Activated T-helper 1 cell treated with anti-CD3 and anti-CD28 coated beads, Interleukin-12 subunit alpha, Interleukin-12 subunit beta, Interleukin-2, Interleukin-4 antibody, amounts not matched to agents 30 ng/mL and 10 ng/mL and 1 ng/mL, durations not matched to agents 14 hours and 24 hours and 36 hours (primary cell): ENCODE measurements around the gene ZBTB24. TPM values are rescaled to one million over a fixed set of nuclear protein-coding genes. Genes with fewer than 3 reads are reported as not detected.

ENCODE experiments used
- DNase-seq: peaks from one replicate; pipeline ENCODE4 v3.0.0; 2021; ENCODE audit warnings: low spot score
- H3K27ac Mint-ChIP-seq: one replicate; pipeline ENCODE4 v1.8.0; 2021; ENCODE audit warnings: mild to moderate bottlenecking, mixed read lengths
- H3K27me3 Mint-ChIP-seq: one replicate; pipeline ENCODE4 v1.8.0; 2022; ENCODE audit warnings: mild to moderate bottlenecking, moderate library complexity, mixed read lengths; ENCODE audit not compliant: insufficient read depth
- H3K36me3 Mint-ChIP-seq: one replicate; pipeline ENCODE4 v1.8.0; 2021; ENCODE audit warnings: low read depth, mixed read lengths
- H3K4me1 Mint-ChIP-seq: one replicate; pipeline ENCODE4 v1.8.0; 2021; ENCODE audit warnings: low read depth, mixed read lengths
- H3K4me3 Mint-ChIP-seq: one replicate; pipeline ENCODE4 v1.8.0; 2021; ENCODE audit warnings: mild to moderate bottlenecking, moderate library complexity, mixed read lengths
- H3K9me3 Mint-ChIP-seq: one replicate; pipeline ENCODE4 v1.8.0; 2021; ENCODE audit warnings: mixed read lengths
- intact Hi-C: fragments of 100-400 bp; cut with micrococcal nuclease; formaldehyde crosslinking; loops from one replicate; pipeline ENCODE4 v1.15.1; 2024
- total RNA-seq: library from RNA; stranded (reverse); gene quantifications from 2 replicates; pipeline ENCODE4 v1.2.3, GENCODE V29; 2022

The ZBTB24 gene
- total RNA-seq, 1 donor from 2014 or later = 19.5 TPM

GRCh38 chr6:109451376-109451775, 31.6 kb downstream of the ZBTB24 start:
- H3K36me3 Mint-ChIP-seq = peaks cover 37% of the 10 kb centered on the region
- intact Hi-C loops = loop anchor here (10.0 kb wide), 2 partner anchors 607 to 733 kb away; partner anchors contain the start of genes ARMC2 and CDC40
- H3K9me3 Mint-ChIP-seq = no peaks in the 10 kb centered on the region
- no peak overlapping the region for H3K4me3 Mint-ChIP-seq
- no peak for DNase-seq
- H3K27ac Mint-ChIP-seq = no peak overlapping the region
- H3K4me1 Mint-ChIP-seq = peaks cover 41% of the 10 kb centered on the region
- H3K27me3 Mint-ChIP-seq = no peaks in the 10 kb centered on the region

GRCh38 chr6:109450801-109451200, 32.2 kb downstream of the ZBTB24 start:
- intact Hi-C loops = loop anchor here (10.0 kb wide), 2 partner anchors 606 to 734 kb away; partner anchors contain the start of genes ARMC2 and CDC40
- Mint-ChIP-seq H3K4me3 (no peak overlapping the region), H3K4me1 (peaks cover 40% of the 10 kb centered on the region), H3K27ac (no peak overlapping the region), H3K27me3 (no peaks in the 10 kb centered on the region), H3K9me3 (no peaks in the 10 kb centered on the region), H3K36me3 (peaks cover 40% of the 10 kb centered on the region)
- no peak for DNase-seq

GRCh38 chr6:109449795-109450673, 33.0 kb downstream of the ZBTB24 start:
- H3K27me3 Mint-ChIP-seq = no peaks in the 10 kb centered on the region
- H3K4me3 Mint-ChIP-seq = peak overlapping the region; percentile 49
- H3K27ac Mint-ChIP-seq = peak overlapping the region; percentile 80

GRCh38 chr6:109449064-109449794, 33.8 kb downstream of the ZBTB24 start:
- peaks cover 47% of the 10 kb centered on the region for H3K36me3 Mint-ChIP-seq
- H3K27me3 Mint-ChIP-seq = no peaks in the 10 kb centered on the region
- peak overlapping the region; percentile 80 for H3K27ac Mint-ChIP-seq
- intact Hi-C loops = no loop called here
- H3K9me3 Mint-ChIP-seq = no peaks in the 10 kb centered on the region
- peak overlapping the region; percentile 49 for H3K4me3 Mint-ChIP-seq
- peaks cover 29% of the 10 kb centered on the region for H3K4me1 Mint-ChIP-seq
- no peak for DNase-seq

More at GRCh38 chr6:109449795-109450673, 33.0 kb downstream of the ZBTB24 start:
- intact Hi-C loops = loop anchor here (10.0 kb wide), 2 partner anchors 605 to 735 kb away; partner anchors contain the start of genes ARMC2 and CDC40
- Mint-ChIP-seq H3K36me3 (peaks cover 45% of the 10 kb centered on the region), H3K9me3 (no peaks in the 10 kb centered on the region), H3K4me1 (peaks cover 37% of the 10 kb centered on the region)
- DNase-seq = no peak

- Mint-ChIP-seq H3K4me3 (no peak overlapping the region), H3K27me3 (no peaks in the 10 kb centered on the region), H3K27ac (no peak overlapping the region), H3K36me3 (peaks cover 48% of the 10 kb centered on the region), H3K4me1 (peaks cover 24% of the 10 kb centered on the region), H3K9me3 (no peaks in the 10 kb centered on the region)
- no peak for DNase-seq
- intact Hi-C loops = no loop called here
Measured at GRCh38 chr6:109448615-109449014, 34.4 kb downstream of the ZBTB24 start.

GRCh38 chr6:109447878-109448555, 35.0 kb downstream of the ZBTB24 start:
- intact Hi-C loops = no loop called here
- Mint-ChIP-seq H3K9me3 (no peaks in the 10 kb centered on the region), H3K27me3 (no peaks in the 10 kb centered on the region), H3K27ac (no peak overlapping the region), H3K4me1 (peaks cover 28% of the 10 kb centered on the region), H3K36me3 (peaks cover 48% of the 10 kb centered on the region), H3K4me3 (no peak overlapping the region)
- DNase-seq = no peak

GRCh38 chr6:109447087-109447486, 35.9 kb downstream of the ZBTB24 start:
- H3K4me1 Mint-ChIP-seq = peaks cover 37% of the 10 kb centered on the region
- peaks cover 47% of the 10 kb centered on the region for H3K36me3 Mint-ChIP-seq
- H3K27ac Mint-ChIP-seq = no peak overlapping the region
- no peaks in the 10 kb centered on the region for H3K9me3 Mint-ChIP-seq
- intact Hi-C loops = no loop called here
- no peak for DNase-seq
- H3K4me3 Mint-ChIP-seq = no peak overlapping the region
- no peaks in the 10 kb centered on the region for H3K27me3 Mint-ChIP-seq

- H3K27ac Mint-ChIP-seq = no peak overlapping the region
- intact Hi-C loops = no loop called here
- no peak for DNase-seq
- H3K9me3 Mint-ChIP-seq = no peaks in the 10 kb centered on the region
- no peaks in the 10 kb centered on the region for H3K27me3 Mint-ChIP-seq
- H3K4me3 Mint-ChIP-seq = no peak overlapping the region
- peaks cover 43% of the 10 kb centered on the region for H3K4me1 Mint-ChIP-seq
- peaks cover 45% of the 10 kb centered on the region for H3K36me3 Mint-ChIP-seq
Measured at GRCh38 chr6:109446541-109446940, 36.5 kb downstream of the ZBTB24 start.

GRCh38 chr6:109446072-109446471, 36.9 kb downstream of the ZBTB24 start:
- Mint-ChIP-seq H3K36me3 (peaks cover 44% of the 10 kb centered on the region), H3K27ac (no peak overlapping the region), H3K27me3 (no peaks in the 10 kb centered on the region), H3K4me1 (peaks cover 47% of the 10 kb centered on the region), H3K9me3 (no peaks in the 10 kb centered on the region), H3K4me3 (no peak overlapping the region)
- intact Hi-C loops = no loop called here
- DNase-seq = no peak

- Mint-ChIP-seq H3K4me1 (peaks cover 41% of the 10 kb centered on the region), H3K9me3 (no peaks in the 10 kb centered on the region), H3K4me3 (no peak overlapping the region), H3K27me3 (no peaks in the 10 kb centered on the region), H3K36me3 (peaks cover 39% of the 10 kb centered on the region), H3K27ac (no peak overlapping the region)
- intact Hi-C loops = no loop called here
- DNase-seq = no peak
Measured at GRCh38 chr6:109445382-109445781, 37.6 kb downstream of the ZBTB24 start.

GRCh38 chr6:109443425-109443950, 39.5 kb downstream of the ZBTB24 start:
- no peak overlapping the region for H3K4me3 Mint-ChIP-seq
- no peaks in the 10 kb centered on the region for H3K9me3 Mint-ChIP-seq
- intact Hi-C loops = loop anchor here (5.0 kb wide), 1 partner anchor 346 kb away; the partner anchor contains the start of gene CEP57L1
- peaks cover 3% of the 10 kb centered on the region for H3K27me3 Mint-ChIP-seq
- no peak overlapping the region for H3K27ac Mint-ChIP-seq
- H3K4me1 Mint-ChIP-seq = peaks cover 29% of the 10 kb centered on the region
- H3K36me3 Mint-ChIP-seq = peaks cover 34% of the 10 kb centered on the region
- no peak for DNase-seq

GRCh38 chr6:109442393-109442924, 40.6 kb downstream of the ZBTB24 start:
- no peak for DNase-seq
- Mint-ChIP-seq H3K27me3 (peaks cover 5% of the 10 kb centered on the region), H3K36me3 (peaks cover 24% of the 10 kb centered on the region), H3K27ac (no peak overlapping the region), H3K4me1 (peaks cover 23% of the 10 kb centered on the region), H3K4me3 (peak overlapping the region; percentile 88), H3K9me3 (no peaks in the 10 kb centered on the region)
- intact Hi-C loops = loop anchor here (5.0 kb wide), 1 partner anchor 345 kb away; the partner anchor contains the start of gene CEP57L1
